ENCODE measurements around the gene FAM24A. TPM values are rescaled to one million over a fixed set of nuclear protein-coding genes. Genes with fewer than 3 reads are reported as not detected.
"Not testable (repeated sequence)": the region's sequence is repeated elsewhere in the genome, so short reads cannot be mapped to it uniquely, and the experiment has no call there.

The FAM24A gene
- total RNA-seq, 1 experiment from 2014 or later: not detected

- TF ChIP-seq, protein P1, sequence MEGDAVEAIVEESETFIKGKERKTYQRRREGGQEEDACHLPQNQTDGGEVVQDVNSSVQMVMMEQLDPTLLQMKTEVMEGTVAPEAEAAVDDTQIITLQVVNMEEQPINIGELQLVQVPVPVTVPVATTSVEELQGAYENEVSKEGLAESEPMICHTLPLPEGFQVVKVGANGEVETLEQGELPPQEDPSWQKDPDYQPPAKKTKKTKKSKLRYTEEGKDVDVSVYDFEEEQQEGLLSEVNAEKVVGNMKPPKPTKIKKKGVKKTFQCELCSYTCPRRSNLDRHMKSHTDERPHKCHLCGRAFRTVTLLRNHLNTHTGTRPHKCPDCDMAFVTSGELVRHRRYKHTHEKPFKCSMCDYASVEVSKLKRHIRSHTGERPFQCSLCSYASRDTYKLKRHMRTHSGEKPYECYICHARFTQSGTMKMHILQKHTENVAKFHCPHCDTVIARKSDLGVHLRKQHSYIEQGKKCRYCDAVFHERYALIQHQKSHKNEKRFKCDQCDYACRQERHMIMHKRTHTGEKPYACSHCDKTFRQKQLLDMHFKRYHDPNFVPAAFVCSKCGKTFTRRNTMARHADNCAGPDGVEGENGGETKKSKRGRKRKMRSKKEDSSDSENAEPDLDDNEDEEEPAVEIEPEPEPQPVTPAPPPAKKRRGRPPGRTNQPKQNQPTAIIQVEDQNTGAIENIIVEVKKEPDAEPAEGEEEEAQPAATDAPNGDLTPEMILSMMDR (IDR thresholded peaks at IDR 0.05; ENCODE audit: insufficient read depth in 1 of 2, low read depth in 1 of 2, low read length in 1 of 2, severe bottlenecking in 1 of 2, unreplicated experiment in 1 of 2): no peak
- Histone ChIP-seq H3K9me3 (no peaks in the 10 kb centered on the region), H3K4me3 (ENCODE audit: low read depth, low read length) (no peak overlapping the region), H3K36me3 (ENCODE audit: control insufficient read depth, insufficient read depth, low read length) (no peaks in the 10 kb centered on the region; the same call in 1 of the 2 replicates), H3K4me1 (peaks cover 7% of the 10 kb centered on the region; the same call in 1 of the 2 replicates), H3K27me3 (replicated peaks; ENCODE audit: control insufficient read depth, insufficient read depth, low read length) (no peaks in the 10 kb centered on the region)
- H3K27me3 Mint-ChIP-seq (ENCODE audit: insufficient read depth, unreplicated experiment): no peaks in the 10 kb centered on the region
- H3K4me1 Mint-ChIP-seq (ENCODE audit: low read depth, unreplicated experiment): peaks cover 7% of the 10 kb centered on the region
- H3K36me3 Mint-ChIP-seq (ENCODE audit: insufficient read depth, unreplicated experiment): peaks cover 10% of the 10 kb centered on the region
- no peaks in the 10 kb centered on the region for H3K9me3 Mint-ChIP-seq (ENCODE audit: unreplicated experiment)
- H3K27ac Mint-ChIP-seq (ENCODE audit: unreplicated experiment): no peak overlapping the region
- no peak for DNase-seq
- CTCF ChIA-PET: no interaction called here
- H3K4me3 Mint-ChIP-seq (ENCODE audit: unreplicated experiment): no peak overlapping the region
- POLR2A ChIA-PET: no interaction called here
- no TSS peak for BruUV-seq (replicated peaks)
- intact Hi-C loops (cut with micrococcal nuclease; ENCODE audit: unreplicated experiment): no loop called here
Observed at GRCh38 chr10:122884166-122884565, 26.2 kb upstream of the FAM24A start.

- CTCF ChIA-PET: no interaction called here
Observed at GRCh38 chr10:122894261-122894944, 16.0 kb upstream of the FAM24A start.

GRCh38 chr10:122903861-122904260, 6.5 kb upstream of the FAM24A start:
- H3K4me3 ChIP-seq (ENCODE audit: low read depth, low read length); BruUV-seq (replicated peaks); H3K36me3 ChIP-seq (ENCODE audit: control insufficient read depth, insufficient read depth, low read length); H3K4me1 Mint-ChIP-seq (ENCODE audit: low read depth, unreplicated experiment); H3K27me3 ChIP-seq (replicated peaks; ENCODE audit: control insufficient read depth, insufficient read depth, low read length); intact Hi-C loops (cut with micrococcal nuclease; ENCODE audit: unreplicated experiment); DNase-seq; H3K27ac Mint-ChIP-seq (ENCODE audit: unreplicated experiment); H3K36me3 Mint-ChIP-seq (ENCODE audit: insufficient read depth, unreplicated experiment); H3K4me1 ChIP-seq; H3K4me3 Mint-ChIP-seq (ENCODE audit: unreplicated experiment); CTCF ChIA-PET; POLR2A ChIA-PET; H3K9me3 ChIP-seq; H3K9me3 Mint-ChIP-seq (ENCODE audit: unreplicated experiment): not testable (repeated sequence)
- H3K27me3 Mint-ChIP-seq (ENCODE audit: insufficient read depth, unreplicated experiment): peaks cover 10% of the 10 kb centered on the region

More at GRCh38 chr10:122894261-122894944, 16.0 kb upstream of the FAM24A start:
- POLR2A ChIA-PET: no interaction called here
- H3K27ac Mint-ChIP-seq (ENCODE audit: unreplicated experiment): no peak overlapping the region
- no peaks in the 10 kb centered on the region for H3K9me3 Mint-ChIP-seq (ENCODE audit: unreplicated experiment)
- intact Hi-C loops (cut with micrococcal nuclease; ENCODE audit: unreplicated experiment): no loop called here
- Histone ChIP-seq H3K4me1 (no peaks in the 10 kb centered on the region), H3K9me3 (no peaks in the 10 kb centered on the region), H3K27me3 (replicated peaks; ENCODE audit: control insufficient read depth, insufficient read depth, low read length) (no peaks in the 10 kb centered on the region), H3K36me3 (ENCODE audit: control insufficient read depth, insufficient read depth, low read length) (no peaks in the 10 kb centered on the region), H3K4me3 (ENCODE audit: low read depth, low read length) (no peak overlapping the region)
- no peaks in the 10 kb centered on the region for H3K4me1 Mint-ChIP-seq (ENCODE audit: low read depth, unreplicated experiment)
- TF ChIP-seq, protein P1 (IDR thresholded peaks at IDR 0.05; ENCODE audit: insufficient read depth in 1 of 2, low read depth in 1 of 2, low read length in 1 of 2, severe bottlenecking in 1 of 2, unreplicated experiment in 1 of 2): no peak
- no peak overlapping the region for H3K4me3 Mint-ChIP-seq (ENCODE audit: unreplicated experiment)
- peaks cover 2% of the 10 kb centered on the region for H3K27me3 Mint-ChIP-seq (ENCODE audit: insufficient read depth, unreplicated experiment)
- no peak for DNase-seq
- BruUV-seq (replicated peaks): no TSS peak
- no peaks in the 10 kb centered on the region for H3K36me3 Mint-ChIP-seq (ENCODE audit: insufficient read depth, unreplicated experiment)
